Right atrium auricular region (tissue), 2 donors: ENCODE measurements around the gene SERINC5. TPM values are rescaled to one million over a fixed set of nuclear protein-coding genes. Genes with fewer than 3 reads are reported as not detected.
"Not testable (repeated sequence)": the region's sequence is repeated elsewhere in the genome, so short reads cannot be mapped to it uniquely, and the experiment has no call there.

Source experiments
- DNase-seq: peaks from one replicate; pipeline ENCODE4 v3.0.0-alpha.2; 2019; ENCODE audit warnings: low spot score
- H3K27ac ChIP-seq, 2 donors: fragments of 200-600 bp; sonication (generic); 1 replicate in 1 of 2; 2 replicates in 1 of 2; pipeline ENCODE4 v1.5.1; 2016 to 2019
- H3K27me3 ChIP-seq, 2 donors: fragments of 200-600 bp; sonication (generic); one replicate each; pipeline versions ENCODE4 v1.5.1 to v1.6.0; 2017 to 2019
- H3K36me3 ChIP-seq: fragments of 200-600 bp; sonication (generic); one replicate; pipeline ENCODE4 v1.5.1; 2016
- H3K4me1 ChIP-seq, 2 donors: fragments of 200-600 bp; sonication (generic); one replicate each; pipeline versions ENCODE4 v1.5.1 to v1.6.0; 2017 to 2019
- H3K4me3 ChIP-seq, 2 donors: fragments of 200-600 bp; sonication (generic); 1 replicate in 1 of 2; 2 replicates in 1 of 2; pipeline ENCODE4 v1.5.1; 2017 to 2019; ENCODE audit warnings: mild to moderate bottlenecking in 1 of 2, moderate library complexity in 1 of 2
- H3K9me3 ChIP-seq, 2 donors: fragments of 200-600 bp; sonication (generic); one replicate each; pipeline ENCODE4 v1.5.1; 2019
- total RNA-seq, 2 donors: library from RNA; depleted of rRNA; stranded (reverse); fragments of >200 nt; gene quantifications; one replicate each; pipeline ENCODE4 v1.1.0, GENCODE V29; 2016
- TF ChIP-seq, protein P1 (sequence below), 2 donors: fragments of 200-600 bp; sonication (generic); IDR thresholded peaks; one replicate each; pipeline ENCODE4 v1.5.1; 2019; ENCODE audit warnings: antibody characterized with exemption in 2 of 2

The SERINC5 gene
- 10 to 100 TPM in 1 of 2 donors, 1 to 10 TPM in 1; 9.2 to 11.0 TPM for total RNA-seq

DNA sequence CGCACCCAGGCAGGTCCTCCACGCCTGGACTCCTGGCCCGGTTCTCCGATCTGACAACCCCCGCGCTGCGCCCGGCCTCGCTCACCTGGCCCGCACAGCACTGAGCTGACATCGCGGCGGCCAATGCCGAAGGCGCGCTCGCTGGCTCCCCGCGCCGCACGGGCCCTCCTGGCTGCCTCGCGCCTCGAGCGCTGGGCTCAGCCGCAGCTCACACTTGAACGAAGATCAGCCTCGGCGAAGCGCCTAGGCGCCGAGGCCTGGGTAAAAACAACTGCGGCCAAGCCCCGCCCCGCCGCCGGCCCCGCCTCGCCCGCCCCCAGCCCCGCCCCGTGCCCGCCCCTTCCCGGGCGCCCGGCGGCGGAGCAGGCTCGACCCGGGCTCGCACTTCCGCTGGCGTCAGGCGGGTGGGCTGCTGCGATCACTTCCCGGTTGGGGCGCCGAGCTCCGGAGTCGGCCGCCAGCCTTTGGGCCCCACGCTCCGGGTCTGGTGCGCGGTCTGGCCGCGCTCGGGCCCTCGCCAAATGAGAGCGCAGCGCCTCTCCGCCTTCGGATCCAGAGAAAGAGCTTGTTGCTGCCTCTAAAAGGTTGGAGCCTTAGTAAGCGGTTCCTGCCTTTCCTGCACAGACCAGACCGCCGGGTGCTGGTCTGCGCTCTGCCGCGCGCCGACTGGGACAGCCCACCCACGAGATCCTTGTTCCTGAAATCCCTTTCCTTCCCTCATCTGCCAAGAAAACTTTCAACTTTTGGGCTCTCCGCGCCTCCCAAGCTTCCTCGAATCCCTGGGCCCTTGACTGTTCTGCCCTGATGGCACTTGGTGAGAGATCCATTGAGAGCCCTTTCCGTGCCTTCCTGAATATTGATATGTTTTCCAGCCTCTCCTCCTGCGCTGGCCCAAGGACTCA is at the start of gene SERINC5:
Gene SERINC5 (minus strand): TSS at position 238 of the 902 bp plus-strand sequence. CDS start 126 bp downstream, at position 112.
- no peaks in the 10 kb centered on the region for H3K9me3 ChIP-seq
- peaks cover 0 to 32% of the 10 kb centered on the region in 2 donors for H3K4me1 ChIP-seq
- peak; percentile 84 for DNase-seq
- TF ChIP-seq, protein P1, sequence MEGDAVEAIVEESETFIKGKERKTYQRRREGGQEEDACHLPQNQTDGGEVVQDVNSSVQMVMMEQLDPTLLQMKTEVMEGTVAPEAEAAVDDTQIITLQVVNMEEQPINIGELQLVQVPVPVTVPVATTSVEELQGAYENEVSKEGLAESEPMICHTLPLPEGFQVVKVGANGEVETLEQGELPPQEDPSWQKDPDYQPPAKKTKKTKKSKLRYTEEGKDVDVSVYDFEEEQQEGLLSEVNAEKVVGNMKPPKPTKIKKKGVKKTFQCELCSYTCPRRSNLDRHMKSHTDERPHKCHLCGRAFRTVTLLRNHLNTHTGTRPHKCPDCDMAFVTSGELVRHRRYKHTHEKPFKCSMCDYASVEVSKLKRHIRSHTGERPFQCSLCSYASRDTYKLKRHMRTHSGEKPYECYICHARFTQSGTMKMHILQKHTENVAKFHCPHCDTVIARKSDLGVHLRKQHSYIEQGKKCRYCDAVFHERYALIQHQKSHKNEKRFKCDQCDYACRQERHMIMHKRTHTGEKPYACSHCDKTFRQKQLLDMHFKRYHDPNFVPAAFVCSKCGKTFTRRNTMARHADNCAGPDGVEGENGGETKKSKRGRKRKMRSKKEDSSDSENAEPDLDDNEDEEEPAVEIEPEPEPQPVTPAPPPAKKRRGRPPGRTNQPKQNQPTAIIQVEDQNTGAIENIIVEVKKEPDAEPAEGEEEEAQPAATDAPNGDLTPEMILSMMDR (IDR thresholded peaks at IDR 0.05): no peak
- H3K27me3 ChIP-seq: no peaks in the 10 kb centered on the region
- peak within 1 kb of the TSS; percentile 94 to 96 for H3K27ac ChIP-seq
- H3K4me3 ChIP-seq: peak within 1 kb of the TSS; percentile 75 to 83
- H3K36me3 ChIP-seq: no peaks in the 10 kb centered on the region

DNA sequence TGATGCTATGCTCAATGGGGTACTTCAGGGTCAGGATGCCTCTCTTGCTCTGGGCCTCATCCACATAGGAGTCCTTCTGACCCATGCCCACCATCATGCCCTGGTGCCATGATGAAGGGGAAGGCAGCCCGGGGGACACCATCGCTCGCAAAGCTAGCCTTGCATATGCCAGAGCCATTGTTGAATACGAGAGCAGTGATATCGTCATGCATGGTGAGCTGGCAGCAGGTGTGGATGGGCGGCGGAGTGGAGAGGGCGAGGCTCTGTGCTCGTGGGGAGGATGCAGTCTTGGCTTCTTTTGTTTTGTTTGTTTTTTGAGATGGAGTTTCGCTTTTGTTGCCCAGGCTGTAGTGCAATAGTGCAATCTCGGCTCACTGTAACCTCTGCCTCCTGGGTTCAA is 46.8 kb upstream of the SERINC5 start:
- H3K36me3 ChIP-seq: no peaks in the 10 kb centered on the region
- H3K4me3 ChIP-seq: no peak overlapping the region
- DNase-seq: no peak
- H3K27ac ChIP-seq: no peak overlapping the region
- H3K4me1 ChIP-seq: no peaks in the 10 kb centered on the region
- H3K27me3 ChIP-seq: no peaks in the 10 kb centered on the region
- TF ChIP-seq, protein P1 (IDR thresholded peaks at IDR 0.05): no peak
- H3K9me3 ChIP-seq: no peaks in the 10 kb centered on the region

DNA sequence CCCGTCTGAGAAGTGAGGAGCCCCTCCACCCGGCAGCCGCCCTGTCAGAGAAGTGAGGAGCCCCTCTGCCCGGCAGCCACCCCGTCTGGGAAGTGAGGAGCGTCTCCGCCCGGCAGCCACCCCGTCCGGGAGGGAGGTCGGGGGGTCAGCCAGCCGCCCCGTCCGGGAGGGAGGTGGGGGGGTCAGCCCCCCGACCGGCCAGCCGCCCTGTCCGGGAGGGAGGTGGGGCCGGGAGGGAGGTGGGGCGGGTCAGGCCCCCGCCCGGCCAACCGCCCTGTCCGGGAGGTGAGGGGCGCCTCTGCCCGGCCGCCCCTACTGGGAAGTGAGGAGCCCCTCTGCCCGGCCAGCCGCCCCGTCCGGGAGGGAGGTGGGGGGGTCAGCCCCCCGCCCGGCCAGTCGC is 45.5 kb upstream of the SERINC5 start:
- H3K9me3 ChIP-seq, H3K27ac ChIP-seq, H3K36me3 ChIP-seq, DNase-seq, H3K4me3 ChIP-seq, H3K27me3 ChIP-seq, H3K4me1 ChIP-seq: not testable (repeated sequence)

DNA sequence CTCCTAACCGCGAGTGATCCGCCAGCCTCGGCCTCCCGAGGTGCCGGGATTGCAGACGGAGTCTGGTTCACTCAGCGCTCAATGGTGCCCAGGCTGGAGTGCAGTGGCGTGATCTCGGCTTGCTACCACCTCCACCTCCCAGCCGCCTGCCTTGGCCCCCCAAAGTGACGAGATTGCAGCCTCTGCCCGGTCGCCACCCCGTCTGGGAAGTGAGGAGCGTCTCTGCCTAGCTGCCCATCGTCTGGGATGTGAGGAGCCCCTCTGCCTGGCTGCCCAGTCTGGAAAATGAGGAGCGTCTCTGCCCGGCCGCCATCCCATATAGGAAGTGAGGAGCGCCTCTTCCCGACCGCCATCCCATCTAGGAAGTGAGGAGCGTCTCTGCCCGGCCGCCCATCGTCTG is 44.9 kb upstream of the SERINC5 start:
- not testable (repeated sequence) for H3K9me3 ChIP-seq, H3K36me3 ChIP-seq, H3K4me1 ChIP-seq, DNase-seq, H3K4me3 ChIP-seq, H3K27me3 ChIP-seq, H3K27ac ChIP-seq

DNA sequence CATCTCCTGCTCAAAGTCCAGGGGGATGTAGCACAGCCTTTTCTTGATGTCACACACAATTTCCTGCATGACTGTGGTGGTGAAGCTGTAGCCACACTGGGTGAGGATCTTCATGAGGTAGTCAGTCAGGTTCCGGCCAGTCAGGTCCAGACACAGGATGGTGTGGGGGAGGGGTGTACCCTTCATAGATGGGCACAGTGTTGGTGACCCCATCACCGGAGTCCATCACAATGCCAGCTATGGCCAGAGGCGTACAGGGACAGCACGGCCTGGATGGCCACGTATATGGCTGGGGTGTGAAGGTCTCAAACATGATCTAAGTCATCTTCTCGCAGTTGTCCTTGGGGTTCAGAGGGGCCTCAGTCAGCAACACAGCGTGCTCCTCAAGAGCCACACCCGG is 44.3 kb upstream of the SERINC5 start:
- no peak for DNase-seq
- Histone ChIP-seq H3K27me3 (no peaks in the 10 kb centered on the region), H3K27ac (no peak overlapping the region), H3K36me3 (no peaks in the 10 kb centered on the region), H3K4me1 (no peaks in the 10 kb centered on the region), H3K4me3 (no peak overlapping the region), H3K9me3 (no peaks in the 10 kb centered on the region)
- TF ChIP-seq, protein P1 (IDR thresholded peaks at IDR 0.05): no peak

DNA sequence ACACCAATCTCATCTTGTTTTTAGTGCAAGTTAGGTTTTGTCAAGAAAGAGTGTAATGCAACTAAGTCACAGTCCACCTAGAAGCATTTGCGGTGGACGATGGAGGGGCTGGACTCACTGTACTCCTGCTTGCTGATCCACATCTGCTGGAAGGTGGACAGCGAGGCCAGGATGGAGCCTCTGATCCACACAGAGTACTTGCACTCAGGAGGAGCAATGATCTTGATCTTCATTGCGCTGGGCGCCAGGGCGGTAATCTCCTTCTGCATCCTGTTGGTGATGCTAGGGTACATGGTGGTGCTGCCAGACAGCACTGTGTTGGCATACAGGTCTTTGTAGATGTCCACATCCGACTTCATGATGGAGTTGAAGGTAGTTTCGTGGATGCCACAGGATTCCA is 43.8 kb upstream of the SERINC5 start:
- no peaks in the 10 kb centered on the region for H3K27me3 ChIP-seq
- no peak for DNase-seq
- TF ChIP-seq, protein P1 (IDR thresholded peaks at IDR 0.05): no peak

DNA sequence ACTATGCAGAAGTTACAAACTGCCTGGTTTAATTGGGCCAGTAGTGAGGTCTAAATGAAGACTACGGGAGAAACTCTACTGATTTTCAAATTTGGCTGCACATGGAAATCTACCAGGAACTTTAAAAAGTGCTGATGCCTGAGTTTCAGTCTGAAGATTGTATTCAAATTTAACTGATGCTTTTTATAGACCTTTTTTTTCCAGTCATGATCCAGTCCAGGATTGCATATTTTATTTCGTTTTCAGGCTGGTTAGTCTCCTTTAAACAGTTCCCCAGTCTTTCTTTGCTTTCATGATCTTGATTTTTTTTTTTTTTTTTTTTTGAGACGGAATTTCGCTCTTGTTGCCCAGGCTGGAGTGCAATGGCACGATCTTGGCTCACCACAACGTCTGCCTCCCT is 40.3 kb upstream of the SERINC5 start:
- no peak overlapping the region for H3K27ac ChIP-seq
- DNase-seq: no peak

More for the DNA sequence above, 43.8 kb upstream of the SERINC5 start:
- H3K4me1 ChIP-seq: no peaks in the 10 kb centered on the region
- no peaks in the 10 kb centered on the region for H3K36me3 ChIP-seq
- no peaks in the 10 kb centered on the region for H3K9me3 ChIP-seq
- no peak overlapping the region for H3K27ac ChIP-seq
- no peak overlapping the region for H3K4me3 ChIP-seq

More for the DNA sequence above, 40.3 kb upstream of the SERINC5 start:
- TF ChIP-seq, protein P1 (IDR thresholded peaks at IDR 0.05): no peak
- no peaks in the 10 kb centered on the region for H3K36me3 ChIP-seq
- no peak overlapping the region for H3K4me3 ChIP-seq
- H3K4me1 ChIP-seq: no peaks in the 10 kb centered on the region
- no peaks in the 10 kb centered on the region for H3K27me3 ChIP-seq
- no peaks in the 10 kb centered on the region for H3K9me3 ChIP-seq
